ENCODE measurements around the gene SGPP1.
"Not testable (repeated sequence)": the region's sequence is repeated elsewhere in the genome, so short reads cannot be mapped to it uniquely, and the experiment has no call there.

SGPP1 gene

DNA sequence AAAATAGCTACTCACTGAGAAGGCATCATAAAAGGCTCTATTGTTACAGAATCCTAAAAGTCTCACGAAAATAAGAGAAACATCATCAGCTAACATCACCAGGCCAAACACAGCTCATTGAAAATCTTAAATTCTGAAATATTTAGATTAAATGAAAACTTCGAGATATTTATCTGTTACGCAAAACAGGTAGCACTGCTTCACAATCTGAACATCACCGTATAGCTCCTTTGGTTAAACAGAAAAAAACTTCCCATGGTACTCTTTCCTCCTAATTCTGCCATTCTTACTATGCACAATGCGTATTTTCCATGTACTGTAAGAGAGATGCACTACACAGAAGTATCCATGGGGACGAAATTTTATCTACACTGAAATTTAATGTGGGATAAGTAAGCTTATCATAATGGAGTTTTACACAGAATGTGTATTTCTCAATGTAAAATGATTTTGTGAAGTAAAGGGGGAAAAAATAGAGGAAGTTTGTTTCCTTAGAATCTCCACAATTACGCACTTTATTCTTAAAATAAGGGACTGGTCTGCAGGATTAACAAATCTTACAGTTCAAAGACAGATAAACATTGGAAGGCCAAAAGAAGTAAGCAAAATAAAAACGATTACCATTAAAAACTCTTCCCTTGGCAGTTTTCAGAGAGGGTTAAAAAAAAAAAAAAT lies 1.9 kb downstream of the SGPP1 start:
- DNase-seq, result no peak

DNA sequence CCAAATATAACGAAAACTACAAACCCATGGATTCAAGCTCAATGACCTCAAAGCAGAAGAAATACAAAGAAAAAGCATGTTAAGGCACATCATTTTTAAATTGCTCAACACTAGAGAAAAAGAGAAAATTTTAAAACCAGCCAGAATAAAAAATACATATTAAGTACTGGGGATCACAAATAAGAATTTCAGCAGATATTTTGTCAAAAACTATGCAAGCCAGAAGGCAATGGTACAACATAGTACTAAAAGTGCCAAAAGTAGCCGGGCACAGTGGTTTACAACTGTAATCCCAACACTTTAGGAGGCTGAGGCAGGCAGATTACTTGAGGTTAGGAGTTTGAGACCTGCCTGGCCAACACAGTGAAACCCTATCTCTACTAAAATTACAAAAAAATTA lies 10.2 kb downstream of the SGPP1 start:
- DNase-seq, result no peak

- DNase-seq, result no peak
These were observed 12.5 kb downstream of the SGPP1 start for GRCh38 chr14:63715360-63715759.

DNA sequence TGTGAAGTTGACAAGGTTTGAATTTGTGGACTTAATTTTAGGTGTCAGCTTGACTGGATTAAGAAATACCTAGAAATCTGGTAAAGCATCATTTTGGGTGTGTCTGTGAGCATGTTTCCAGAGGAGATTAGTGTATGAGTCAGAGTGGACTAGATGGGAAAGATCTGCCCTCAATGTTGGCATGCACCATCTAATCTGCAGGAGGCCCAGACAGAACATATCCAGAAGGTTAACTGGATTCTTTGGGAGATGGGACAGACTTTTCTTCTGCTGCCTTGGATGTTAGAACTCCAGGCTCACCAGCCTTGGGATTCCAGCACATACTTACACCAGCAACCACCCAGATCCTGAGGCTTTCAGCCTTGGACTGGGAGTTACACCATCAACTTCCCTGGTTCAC lies 14.1 kb downstream of the SGPP1 start:
- no peak for DNase-seq

- no peak for DNase-seq
These were observed 14.8 kb downstream of the SGPP1 start for GRCh38 chr14:63713058-63713457.

- DNase-seq, result no peak
These were observed 15.7 kb downstream of the SGPP1 start for GRCh38 chr14:63712123-63712522.

- DNase-seq, result no peak
These were observed 17.4 kb downstream of the SGPP1 start for GRCh38 chr14:63710497-63710896.

DNA sequence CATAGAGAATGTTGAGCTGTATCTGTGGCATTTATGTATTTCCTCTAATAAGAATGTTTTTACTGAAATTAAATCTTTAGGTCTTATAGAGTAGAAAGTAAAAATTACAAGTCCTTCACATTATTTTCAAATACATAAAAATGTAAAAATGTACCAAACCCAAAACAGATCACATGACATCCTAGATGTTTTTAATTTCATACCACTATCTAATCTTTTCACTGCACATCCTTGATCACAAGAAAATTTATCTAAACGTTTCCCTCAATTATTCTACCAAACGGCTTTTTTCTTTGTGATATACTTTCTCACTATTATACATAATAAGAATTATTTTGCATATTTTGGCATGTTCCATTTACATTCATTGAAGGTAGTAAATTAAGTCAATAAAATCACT lies 18.3 kb downstream of the SGPP1 start:
- no peak for DNase-seq

DNA sequence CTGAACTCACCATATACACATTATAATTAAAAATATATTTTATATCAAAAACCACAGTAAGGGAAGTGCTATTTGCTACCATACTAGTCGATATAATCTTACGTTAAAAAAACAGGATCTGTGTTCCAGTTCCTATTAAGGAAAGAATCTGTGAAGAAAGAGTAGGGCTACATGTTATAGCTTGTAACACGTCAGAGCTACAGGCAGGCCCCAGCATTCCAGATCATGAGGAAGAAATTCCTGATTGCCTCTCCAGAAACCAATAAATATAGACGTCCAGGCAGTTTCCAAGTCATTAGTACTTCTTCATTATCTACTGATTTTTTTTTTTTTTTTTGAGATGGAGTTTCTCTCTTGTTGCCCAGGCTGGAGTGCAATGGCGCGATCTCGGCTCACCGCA lies 20.6 kb downstream of the SGPP1 start:
- no peak for DNase-seq

- no peak for DNase-seq
These were observed 22.2 kb downstream of the SGPP1 start for GRCh38 chr14:63705561-63706070.

DNA sequence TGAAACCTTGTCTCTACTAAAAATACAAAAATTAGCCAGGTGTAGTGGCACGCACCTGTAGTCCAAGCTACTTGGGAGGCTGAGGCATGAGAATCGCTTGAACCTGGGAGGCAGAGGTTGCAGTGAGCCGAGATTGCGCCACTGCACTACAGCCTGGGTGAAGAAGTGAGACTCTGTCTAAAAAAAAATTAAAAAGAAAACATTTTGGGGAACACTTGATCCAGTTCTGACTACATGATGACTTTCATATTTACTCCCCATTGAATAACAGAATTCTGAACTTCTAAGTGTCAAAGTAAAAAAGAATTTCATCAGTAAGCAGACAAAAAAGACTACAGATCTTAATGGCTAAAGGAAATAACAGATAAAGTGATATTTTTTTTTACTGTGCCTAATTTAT lies 25.3 kb downstream of the SGPP1 start:
- not testable (repeated sequence) for DNase-seq

DNA sequence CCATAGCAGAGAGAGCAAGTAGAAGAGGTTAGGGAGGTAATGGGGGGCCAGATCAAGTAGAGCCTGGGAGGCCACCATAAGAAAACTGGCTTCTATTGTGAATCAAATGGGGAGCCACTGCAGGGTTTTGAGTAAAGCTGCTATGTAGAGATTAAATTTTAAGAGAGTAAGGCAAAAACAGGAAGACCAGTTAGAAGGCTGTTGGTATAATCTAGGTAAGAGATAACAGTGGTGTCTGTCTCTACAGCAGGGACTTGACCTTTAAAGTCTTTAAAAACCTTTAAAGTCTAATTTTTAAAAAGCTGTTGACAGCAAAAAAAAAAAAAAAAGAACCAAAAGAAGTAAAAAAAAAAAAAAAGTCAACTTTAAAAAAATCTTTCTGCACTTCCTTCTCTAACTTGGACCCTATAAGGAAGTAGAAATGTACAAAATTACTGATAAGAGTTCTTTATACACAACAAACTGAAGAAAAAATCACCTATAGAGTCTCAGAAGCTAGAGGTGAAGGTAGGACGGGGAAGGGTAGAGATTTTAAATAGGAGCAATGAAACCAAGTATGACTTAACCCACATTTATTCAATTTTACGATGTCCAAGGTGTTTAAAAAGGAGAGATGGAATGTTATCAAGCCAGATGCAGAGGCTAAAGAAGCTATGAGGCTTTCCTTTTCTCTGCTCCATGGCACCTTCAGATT lies 26.1 kb downstream of the SGPP1 start:
- no peak for DNase-seq

- DNase-seq, result no peak
These were observed 35.4 kb downstream of the SGPP1 start for GRCh38 chr14:63692310-63693020.

DNA sequence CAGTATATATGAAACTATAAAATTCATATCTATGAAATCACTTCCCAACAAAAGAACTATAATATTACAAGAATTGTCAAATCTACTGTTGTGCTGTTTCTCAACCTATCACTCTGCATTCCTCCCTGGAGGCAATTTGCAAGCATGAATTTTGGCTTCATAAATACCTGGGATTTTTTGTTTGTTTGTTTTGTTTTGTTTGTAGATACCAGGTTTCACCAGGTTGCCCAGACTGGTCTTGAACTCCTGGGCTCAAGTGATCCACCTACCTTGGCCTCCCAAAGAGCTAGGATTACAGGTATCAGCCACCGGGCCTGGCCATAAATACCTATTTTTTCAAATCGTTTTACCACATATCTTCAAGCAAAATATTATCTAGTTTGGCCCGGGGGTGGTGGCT lies 38.7 kb downstream of the SGPP1 start:
- no peak for DNase-seq

- no peak for DNase-seq
These were observed 40.9 kb downstream of the SGPP1 start for GRCh38 chr14:63686926-63687325.

DNA sequence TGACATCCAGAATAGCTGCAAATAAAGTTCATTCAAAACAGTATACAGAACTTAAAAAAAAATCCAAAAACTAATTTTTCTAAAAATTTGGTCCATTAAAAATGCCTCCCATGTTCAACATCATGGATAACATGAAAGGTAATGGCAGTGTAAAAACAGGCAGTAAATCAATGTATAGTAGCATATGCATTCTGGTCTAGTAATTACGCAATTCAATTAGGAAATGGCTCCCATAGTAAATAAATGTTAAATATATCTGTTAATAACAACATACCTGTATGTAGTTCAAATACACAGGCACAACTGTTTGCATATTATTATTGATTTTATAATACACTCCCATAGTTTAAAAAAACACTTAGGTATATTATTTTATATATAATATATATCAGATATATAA lies 42.5 kb downstream of the SGPP1 start:
- no peak for DNase-seq

DNA sequence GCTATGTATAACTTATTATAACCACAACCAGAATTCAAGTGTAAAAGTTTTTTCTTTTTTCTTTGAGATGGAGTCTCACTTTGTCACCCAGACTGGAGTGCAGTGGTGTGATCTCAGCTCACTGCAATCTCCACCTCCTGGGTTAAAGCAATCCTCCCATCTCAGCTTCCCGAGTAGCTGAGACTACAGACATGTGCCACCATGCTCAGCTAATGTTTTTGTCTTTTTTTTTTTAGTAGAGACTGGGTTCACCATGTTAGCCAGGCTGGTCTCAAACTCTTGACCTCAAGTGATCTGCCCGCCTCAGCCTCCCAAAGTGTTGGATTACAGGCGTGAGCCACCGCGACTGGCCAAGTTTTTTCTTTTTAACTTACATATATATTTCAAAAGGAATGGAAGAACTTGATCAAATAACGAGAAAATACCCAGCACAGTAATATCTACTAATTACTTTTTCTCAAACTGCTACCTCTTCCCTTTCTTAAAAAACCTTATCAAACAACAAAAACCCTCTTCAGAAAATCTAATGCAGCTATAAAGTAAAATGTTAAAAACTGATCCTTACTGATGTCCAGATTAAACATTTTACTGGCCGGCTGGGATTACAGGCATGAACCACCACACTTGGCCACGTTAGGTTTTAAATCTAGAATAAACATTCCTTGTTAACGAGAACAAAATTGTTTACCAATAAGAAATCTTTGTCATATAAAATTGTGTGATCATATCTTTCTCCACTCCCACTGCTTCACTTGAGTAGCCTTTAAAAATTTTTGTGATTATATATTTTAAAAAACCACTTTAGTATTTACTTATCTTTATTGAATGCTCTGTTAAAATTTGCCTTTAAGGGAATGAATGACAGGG lies 44.9 kb downstream of the SGPP1 start:
- DNase-seq, result no peak

DNA sequence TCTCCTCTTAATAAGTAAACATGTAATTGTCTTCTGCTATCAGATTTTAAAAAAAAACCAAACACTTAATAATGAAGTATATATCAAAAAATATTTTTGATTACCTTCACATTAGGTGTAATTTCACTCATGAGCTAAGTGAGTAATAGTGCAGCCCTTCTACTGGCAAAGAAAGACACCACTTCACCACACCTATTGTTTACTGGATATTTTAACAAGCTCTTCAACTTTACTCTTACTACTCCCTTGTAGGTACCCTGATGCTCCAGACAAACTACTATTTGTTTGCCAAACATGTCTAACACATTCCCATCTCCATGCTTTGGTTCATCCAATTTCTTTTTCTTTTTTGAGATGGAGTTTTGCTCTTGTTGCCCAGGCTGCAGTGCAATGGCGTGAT lies 49.3 kb downstream of the SGPP1 start:
- DNase-seq, result no peak

DNA sequence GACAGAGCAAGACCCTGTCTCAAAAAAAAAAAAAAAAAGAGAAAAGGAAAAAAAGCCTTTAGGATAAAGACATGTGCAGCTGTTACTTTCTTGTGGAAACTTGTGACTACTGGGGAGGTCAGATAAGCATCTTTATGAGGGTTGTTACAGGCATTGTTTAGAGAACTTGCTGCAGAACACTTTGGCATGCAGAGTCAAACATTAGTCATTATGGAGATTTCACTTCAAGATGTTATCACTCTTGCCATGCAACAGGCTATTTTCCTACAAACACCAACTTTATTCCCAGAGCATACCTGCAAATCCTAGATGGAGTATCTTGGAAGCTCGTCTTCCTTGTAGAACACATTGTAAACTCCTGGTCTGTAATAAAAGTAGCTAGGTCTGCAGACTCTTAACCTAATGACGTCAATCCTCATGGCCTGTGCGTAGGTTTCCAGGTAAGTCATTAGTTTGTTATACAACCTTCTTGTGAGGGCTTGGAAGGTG lies 49.9 kb downstream of the SGPP1 start:
- DNase-seq, result no peak

- no peak for DNase-seq
These were observed 51.2 kb downstream of the SGPP1 start for GRCh38 chr14:63676615-63677014.

- DNase-seq, result no peak
These were observed 53.9 kb downstream of the SGPP1 start for GRCh38 chr14:63673886-63674497.

DNA sequence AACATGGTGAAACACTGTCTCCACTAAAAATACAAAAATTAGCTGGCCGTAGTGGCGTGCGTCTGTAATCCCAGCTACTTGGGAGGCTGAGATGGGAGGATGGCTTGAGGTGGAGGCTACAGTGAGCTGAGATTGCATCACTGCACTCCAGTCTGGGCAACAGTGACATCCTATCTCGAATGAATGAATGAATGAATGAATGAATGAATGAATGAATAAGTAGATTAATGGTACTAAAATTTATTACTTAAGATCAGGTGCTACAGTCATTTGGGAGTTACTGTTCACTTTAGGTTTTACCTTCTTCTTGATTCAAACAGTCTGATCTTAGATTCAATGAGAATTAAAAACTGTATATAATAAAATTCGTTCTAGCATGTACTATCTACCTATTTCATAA lies 54.6 kb downstream of the SGPP1 start:
- DNase-seq, result no peak
